Fibroblast of pulmonary artery (primary cell): Measurements from ENCODE around the gene CES3.
A peak's percentile ranks its signal among the peaks of the same experiment; 100 is the strongest.

ENCODE experiments used
- DNase-seq: peaks from one replicate; pipeline ENCODE4 v3.0.0-alpha.2; 2010; ENCODE audit warnings: low read depth
- H3K4me3 ChIP-seq: replicated peaks from 2 replicates; pipeline ENCODE4 v1.5.1; 2011; ENCODE audit warnings: low read depth, mild to moderate bottlenecking, control low read depth, low read length, moderate library complexity
- CTCF ChIP-seq: IDR thresholded peaks from 2 replicates; pipeline ENCODE4 v1.5.1; 2011; ENCODE audit warnings: mild to moderate bottlenecking, control low read depth, low read length, inconsistent platforms; ENCODE audit errors: missing control alignments

Gene CES3

GRCh38 chr16:67016143-67016542 is 55.1 kb downstream of the CES3 start:
- no peak overlapping the region for H3K4me3 ChIP-seq
- DNase-seq = no peak
- no peak for TF ChIP-seq CTCF

GRCh38 chr16:67016681-67017420 is 55.8 kb downstream of the CES3 start:
- no peak for TF ChIP-seq CTCF
- DNase-seq = no peak
- H3K4me3 ChIP-seq = no peak overlapping the region

- no peak for TF ChIP-seq CTCF
- H3K4me3 ChIP-seq = no peak overlapping the region
- no peak for DNase-seq
Measured at GRCh38 chr16:67017421-67017750, 56.3 kb downstream of the CES3 start.

- peak; percentile 75 for TF ChIP-seq CTCF
Measured at GRCh38 chr16:67017810-67018488, 56.9 kb downstream of the CES3 start.

GRCh38 chr16:67019171-67019570 is 58.1 kb downstream of the CES3 start:
- no peak for TF ChIP-seq CTCF
- no peak for DNase-seq
- no peak overlapping the region for H3K4me3 ChIP-seq

More at GRCh38 chr16:67017810-67018488, 56.9 kb downstream of the CES3 start:
- no peak overlapping the region for H3K4me3 ChIP-seq
- DNase-seq = peak; percentile 92

GRCh38 chr16:67021321-67021720 is 60.3 kb downstream of the CES3 start:
- no peak for DNase-seq
- no peak for TF ChIP-seq CTCF
- no peak overlapping the region for H3K4me3 ChIP-seq
